A204.1 (cell line): ENCODE results near the gene PDE8A.
"Not testable (repeated sequence)": the region's sequence is repeated elsewhere in the genome, so short reads cannot be mapped to it uniquely, and the experiment has no call there.

Experiments used
- FAIRE-seq: peaks from 2 replicates; lab custom pipeline; 2012; peaks lifted over from hg19 to GRCh38; lab: Jason Lieb, UNC

PDE8A gene

GRCh38 chr15:84991014-84991712, 9.5 kb downstream of the PDE8A start:
- FAIRE-seq: no peak

GRCh38 chr15:84992157-84992944, 10.7 kb downstream of the PDE8A start:
- no peak for FAIRE-seq

- FAIRE-seq: no peak
Measured at GRCh38 chr15:84996055-84996454, 14.4 kb downstream of the PDE8A start.

- not testable (repeated sequence) for FAIRE-seq
Measured at GRCh38 chr15:84996714-84997113, 15.1 kb downstream of the PDE8A start.

- FAIRE-seq: not testable (repeated sequence)
Measured at GRCh38 chr15:84997214-84997613, 15.6 kb downstream of the PDE8A start.

GRCh38 chr15:85000189-85000864, 18.7 kb downstream of the PDE8A start:
- no peak for FAIRE-seq

GRCh38 chr15:85000937-85001336, 19.3 kb downstream of the PDE8A start:
- no peak for FAIRE-seq

- no peak for FAIRE-seq
Measured at GRCh38 chr15:85002517-85002916, 20.9 kb downstream of the PDE8A start.

- FAIRE-seq: no peak
Measured at GRCh38 chr15:85003593-85004312, 22.1 kb downstream of the PDE8A start.

GRCh38 chr15:85004550-85004949, 22.9 kb downstream of the PDE8A start:
- FAIRE-seq: no peak

- FAIRE-seq: no peak
Measured at GRCh38 chr15:85005319-85005718, 23.7 kb downstream of the PDE8A start.

GRCh38 chr15:85005746-85006145, 24.1 kb downstream of the PDE8A start:
- FAIRE-seq: no peak

GRCh38 chr15:85006201-85006600, 24.5 kb downstream of the PDE8A start:
- no peak for FAIRE-seq

GRCh38 chr15:85006655-85007054, 25.0 kb downstream of the PDE8A start:
- FAIRE-seq: no peak

- no peak for FAIRE-seq
Measured at GRCh38 chr15:85007137-85007536, 25.5 kb downstream of the PDE8A start.

- FAIRE-seq: no peak
Measured at GRCh38 chr15:85007741-85008397, 26.2 kb downstream of the PDE8A start.

GRCh38 chr15:85008474-85009260, 27.0 kb downstream of the PDE8A start:
- FAIRE-seq: no peak

- FAIRE-seq: no peak
Measured at GRCh38 chr15:85009435-85009834, 27.8 kb downstream of the PDE8A start.

GRCh38 chr15:85010071-85010385, 28.4 kb downstream of the PDE8A start:
- FAIRE-seq: no peak

GRCh38 chr15:85010386-85011159, 28.9 kb downstream of the PDE8A start:
- FAIRE-seq: no peak
